ENCODE data around the gene MYH6.

The MYH6 gene

GRCh38 chr14:23375527-23376251 lies 32.4 kb downstream of the MYH6 start:
- DNase-seq, result no peak

- no peak for DNase-seq
Observed at GRCh38 chr14:23373041-23373440, 35.0 kb downstream of the MYH6 start.

GRCh38 chr14:23372509-23372908 lies 35.6 kb downstream of the MYH6 start, which contains the start of gene IL25:
IL25 (plus strand) TSS chr14:23372809.
- no peak for DNase-seq

DNA sequence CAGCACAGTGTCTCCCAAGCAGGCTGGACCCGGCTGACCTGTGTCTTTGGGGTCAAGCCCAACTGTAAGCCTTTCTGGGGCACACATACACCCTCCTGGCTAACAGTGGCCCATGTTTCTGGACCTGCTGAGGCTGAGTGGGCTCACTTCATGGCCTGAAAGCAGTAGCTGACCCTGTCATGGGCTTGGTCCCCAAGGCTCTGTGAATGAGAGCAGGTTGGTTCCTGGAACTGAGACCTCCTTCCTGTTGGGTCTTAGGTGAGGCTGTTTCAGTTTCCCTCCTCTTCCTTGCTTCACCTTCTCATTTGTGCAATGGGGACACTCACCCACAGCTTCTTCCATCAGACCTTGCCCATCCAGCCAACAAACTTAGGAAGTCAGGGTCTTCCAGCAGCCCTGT lies 36.2 kb downstream of the MYH6 start:
- no peak for DNase-seq

DNA sequence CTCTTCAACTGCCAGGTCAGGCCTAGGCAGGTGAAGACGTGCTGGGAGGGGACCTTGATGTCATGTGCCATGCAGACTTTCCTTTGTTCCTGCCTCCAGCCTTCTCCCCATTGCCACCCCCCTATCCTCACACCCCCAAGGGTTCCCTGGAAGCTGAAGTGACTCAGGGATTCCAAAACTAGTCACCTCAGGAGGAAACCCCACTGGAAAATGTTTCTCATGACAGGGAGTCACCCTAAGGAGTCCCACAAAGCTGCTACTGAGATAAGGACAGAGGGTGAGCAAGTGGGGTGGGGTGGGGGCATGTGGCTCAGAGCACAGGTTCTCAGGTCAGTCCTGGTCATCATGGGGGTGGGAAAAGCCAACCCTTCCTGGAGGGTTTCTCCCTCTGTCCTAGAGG lies 37.9 kb downstream of the MYH6 start:
- no peak for DNase-seq

DNA sequence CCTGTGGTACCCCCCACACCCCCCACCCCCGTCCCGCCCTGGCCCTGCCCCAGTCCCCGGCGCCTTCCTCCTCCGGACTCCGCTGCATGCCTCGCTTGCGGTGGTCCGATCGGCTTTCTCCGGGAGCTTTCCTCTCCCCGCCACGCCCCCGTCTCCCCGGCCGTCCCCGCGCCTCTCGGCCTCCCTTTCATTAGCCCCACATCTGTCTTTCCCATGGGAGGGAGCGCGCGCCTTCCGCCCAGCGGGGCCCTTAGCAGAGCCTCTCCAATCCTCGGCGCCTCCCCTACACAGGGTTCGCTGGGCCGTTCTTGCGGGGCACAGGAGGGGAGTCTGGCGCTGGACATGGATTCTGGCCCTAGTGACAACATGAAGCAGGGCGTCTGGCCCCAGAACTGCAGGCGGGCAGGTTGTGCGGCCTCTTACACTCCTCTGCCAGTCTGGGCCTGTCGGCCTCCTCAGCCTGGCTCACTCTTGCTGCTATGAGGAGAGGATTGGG lies 41.6 kb downstream of the MYH6 start:
- DNase-seq, result no peak

DNA sequence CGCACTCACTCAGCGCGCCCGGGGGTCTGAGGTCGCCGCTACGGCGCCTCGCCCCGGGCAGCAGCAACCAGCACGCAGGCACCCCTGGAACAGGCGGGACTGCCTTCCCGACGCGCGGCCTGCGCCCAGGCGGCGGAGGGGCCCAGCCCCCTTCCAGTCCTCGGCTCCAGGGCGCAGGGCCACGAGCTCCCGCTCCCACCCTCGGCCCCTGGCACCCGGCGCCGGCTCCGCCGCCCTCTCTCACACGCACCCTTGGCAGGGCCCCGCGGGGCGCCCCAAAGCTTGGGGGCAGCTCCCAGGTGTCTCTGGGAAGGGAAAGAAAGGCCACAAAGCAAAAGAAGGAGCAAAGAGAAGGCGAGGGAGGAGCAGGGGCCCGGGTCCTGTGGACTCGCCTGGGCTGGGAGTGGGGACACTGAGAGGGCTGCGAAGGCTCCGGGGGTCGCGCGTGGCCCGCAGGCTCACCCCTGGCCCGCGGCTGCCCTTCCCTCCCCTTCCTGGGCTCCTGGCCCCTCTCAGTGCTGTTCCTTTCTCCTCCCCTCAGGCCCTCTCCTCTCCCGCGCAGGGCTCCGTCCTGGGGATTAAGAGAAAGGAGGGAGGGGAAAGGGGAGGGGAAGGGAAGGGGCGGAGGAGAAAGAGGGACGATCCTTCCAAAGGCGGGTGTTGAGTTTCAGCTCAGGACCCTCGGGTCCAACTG lies 42.2 kb downstream of the MYH6 start:
- DNase-seq, result no peak

- no peak for DNase-seq
Observed at GRCh38 chr14:23365036-23365731, 42.9 kb downstream of the MYH6 start, which contains the start of gene EFS. EFS (minus strand) TSS chr14:23365172; CDS start chr14:23365025, 147 bp downstream.

GRCh38 chr14:23364164-23365035 lies 43.7 kb downstream of the MYH6 start:
- no peak for DNase-seq

DNA sequence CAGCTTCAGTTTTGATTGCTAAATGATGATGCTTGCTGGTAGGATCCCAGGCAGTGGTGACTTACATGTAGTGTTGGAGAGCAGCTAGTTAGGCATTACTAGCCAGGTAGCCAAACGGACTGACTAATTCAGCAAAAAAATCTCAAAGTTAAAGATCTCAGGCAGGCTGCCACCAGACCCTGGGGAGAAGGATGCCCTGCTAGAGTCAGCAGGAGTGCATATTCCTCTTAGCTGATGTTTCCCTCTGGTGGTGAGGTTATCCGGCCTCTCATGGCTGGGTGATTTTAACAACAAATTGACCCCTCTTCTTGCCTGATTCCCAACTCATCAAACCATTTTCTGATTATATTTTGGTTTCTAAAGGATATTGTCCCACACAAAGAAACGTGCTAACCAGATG lies 45.9 kb downstream of the MYH6 start:
- no peak for DNase-seq

- no peak for DNase-seq
Observed at GRCh38 chr14:23361763-23362162, 46.3 kb downstream of the MYH6 start.

DNA sequence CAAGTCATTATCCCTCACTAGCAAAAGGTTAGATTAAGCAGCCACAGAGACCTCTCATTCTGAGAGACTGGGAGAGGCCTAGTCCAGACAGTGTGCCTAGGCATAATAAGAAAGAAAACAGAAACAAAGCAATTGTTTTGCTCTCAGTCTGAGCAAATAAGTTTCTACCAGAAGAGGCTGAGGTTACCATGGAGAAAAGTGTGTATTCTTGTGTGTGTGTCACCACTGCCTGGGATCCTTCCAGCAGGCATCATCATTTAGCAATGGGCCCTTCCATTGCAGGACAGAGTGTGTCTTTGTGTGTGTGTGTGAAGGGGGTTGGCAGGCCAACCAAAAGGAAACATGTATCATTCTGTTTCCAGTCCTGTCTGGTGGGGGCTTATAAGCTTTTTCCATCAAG lies 46.8 kb downstream of the MYH6 start:
- no peak for DNase-seq

- DNase-seq, result peak in 1 of 2 donors; percentile 5
Observed at GRCh38 chr14:23360496-23360895, 47.6 kb downstream of the MYH6 start.

DNA sequence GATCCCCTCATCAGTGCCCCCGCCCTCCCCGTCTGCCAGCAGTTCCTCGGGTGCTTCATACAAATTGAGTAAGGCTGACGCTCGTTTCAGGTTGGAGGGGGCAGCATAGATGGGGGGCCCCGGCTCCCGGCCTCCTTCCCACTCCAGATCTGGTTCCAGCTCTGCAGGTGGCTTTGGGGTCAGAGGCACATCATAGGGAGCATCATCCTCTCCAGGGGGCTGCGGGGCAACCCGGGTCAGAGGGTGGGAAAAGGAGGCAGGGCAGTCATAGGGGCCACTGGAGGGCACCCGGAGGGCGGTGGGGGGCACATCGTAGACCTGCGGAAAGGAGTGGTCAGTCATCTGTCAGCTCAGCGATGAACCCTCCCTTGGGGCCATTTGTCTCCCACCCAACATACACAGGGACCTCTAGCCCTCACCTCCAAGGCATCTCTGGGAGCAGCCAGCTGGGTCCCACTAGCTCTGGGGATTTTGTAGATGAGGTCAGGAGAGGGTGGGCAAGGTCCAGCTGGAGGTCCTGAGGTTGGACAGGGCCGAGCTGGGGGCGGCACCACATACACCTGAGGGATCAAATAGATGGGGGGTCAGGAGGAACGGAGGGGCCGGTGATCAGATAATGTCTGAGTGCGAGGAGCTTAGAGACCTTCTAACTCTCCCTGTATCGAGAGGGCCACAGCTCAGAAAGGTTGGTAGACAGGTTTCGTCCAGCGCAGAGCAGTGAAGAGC lies 48.2 kb downstream of the MYH6 start:
- no peak for DNase-seq

GRCh38 chr14:23359167-23359626 lies 48.9 kb downstream of the MYH6 start:
- DNase-seq, result no peak

- DNase-seq, result no peak
Observed at GRCh38 chr14:23358553-23359166, 49.4 kb downstream of the MYH6 start.

DNA sequence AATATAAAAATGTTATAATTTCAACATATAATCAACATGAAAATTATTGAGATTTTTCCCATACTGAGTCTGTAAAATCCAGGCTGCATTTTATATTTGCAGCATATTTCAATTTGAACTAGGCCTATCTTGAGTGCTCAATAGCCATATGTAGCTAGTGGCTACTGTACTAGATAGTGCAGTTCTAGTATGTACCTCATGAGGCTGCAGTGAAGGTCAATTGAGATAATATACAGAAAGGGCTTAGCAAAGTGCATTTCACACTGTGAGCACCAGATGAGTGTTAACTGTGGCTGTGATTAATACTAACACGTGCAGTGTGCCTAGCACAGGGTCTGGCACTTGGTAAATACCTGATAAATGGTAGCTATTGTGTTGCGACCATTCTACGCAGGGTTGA lies 50.0 kb downstream of the MYH6 start:
- DNase-seq, result no peak

DNA sequence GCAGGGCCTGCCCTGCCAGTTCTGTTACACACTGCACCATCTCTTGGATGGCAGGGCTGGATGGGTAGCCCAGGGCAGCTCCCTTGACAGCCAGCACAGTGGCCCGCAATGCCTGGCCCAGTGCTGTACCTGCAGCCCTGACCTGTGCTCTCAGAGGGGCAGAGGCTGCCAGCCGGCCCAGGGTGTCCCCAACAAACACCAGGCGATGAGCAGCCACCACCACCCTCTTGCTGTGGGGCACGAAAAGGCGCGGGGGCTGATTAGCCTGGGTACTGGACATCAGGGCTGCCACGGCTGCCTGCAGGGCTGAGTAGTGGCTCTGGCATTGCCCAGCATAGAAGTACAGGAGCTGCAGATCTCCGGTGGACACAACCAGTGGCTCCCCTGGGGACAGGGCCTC lies 50.8 kb downstream of the MYH6 start:
- DNase-seq, result no peak

DNA sequence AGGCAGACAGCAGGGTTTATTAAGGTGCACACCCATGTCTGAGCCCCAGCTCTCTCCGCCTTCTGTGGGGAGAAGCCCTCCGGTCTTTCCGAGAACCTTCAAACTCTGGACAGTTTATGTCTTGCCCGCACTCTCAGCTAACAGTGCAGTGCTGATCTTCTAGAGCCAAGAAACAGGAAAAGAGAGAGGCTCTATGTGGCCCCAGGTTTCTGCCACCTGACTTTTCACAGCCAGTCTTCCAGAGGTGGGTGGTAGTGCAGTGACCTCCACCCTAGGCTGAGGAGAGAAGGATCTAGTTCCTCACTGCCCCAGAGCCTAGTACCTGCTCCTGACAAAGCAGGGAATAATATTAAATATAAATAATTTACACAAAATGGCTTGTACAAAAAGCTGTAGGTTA lies 51.4 kb downstream of the MYH6 start:
- DNase-seq, result no peak

DNA sequence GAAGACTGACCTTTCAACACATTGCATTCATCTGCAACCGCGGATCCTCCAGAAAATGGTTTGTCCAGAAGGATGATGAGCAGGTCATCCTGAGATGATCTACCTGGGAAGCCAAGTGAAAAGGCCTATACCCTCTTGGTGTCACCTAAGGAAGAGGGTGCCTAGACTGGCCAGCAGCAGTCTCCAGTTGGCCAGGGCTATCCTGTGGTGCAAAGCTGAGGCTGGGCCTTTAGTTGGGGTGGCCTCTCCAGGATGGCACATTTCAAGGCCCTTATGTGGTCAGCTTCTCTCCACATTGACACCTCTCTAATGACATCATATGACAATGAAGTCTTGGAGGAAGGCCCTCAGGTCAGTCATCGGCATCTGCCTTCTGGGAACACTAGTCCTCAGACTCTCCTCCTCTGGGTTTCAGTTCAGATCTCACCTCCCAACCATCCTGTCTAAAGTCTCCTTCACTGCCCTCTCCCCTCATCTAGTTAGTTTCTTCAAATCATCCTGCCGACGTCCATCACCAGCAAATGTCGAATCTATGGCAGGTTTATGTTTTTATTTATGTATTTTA lies 52.1 kb downstream of the MYH6 start:
- DNase-seq, result no peak

GRCh38 chr14:23354990-23355389 lies 53.1 kb downstream of the MYH6 start:
- no peak for DNase-seq

Measured in bone marrow (tissue), 2 donors.